Panc1 (cell line): Measurements from ENCODE around the gene PTAFR.

ENCODE experiments used
- CTCF ChIP-seq: fragments of 450-650 bp; IDR thresholded peaks from 2 replicates; pipeline ENCODE4 v1.5.1; 2017; ENCODE audit warnings: mild to moderate bottlenecking
- POLR2AphosphoS5 ChIP-seq: IDR thresholded peaks from 2 replicates; pipeline ENCODE4 v1.6.1; 2012; ENCODE audit warnings: mild to moderate bottlenecking, low read depth, low read length, moderate library complexity
- TCF7L2 ChIP-seq: IDR thresholded peaks from 2 replicates; pipeline ENCODE4 v1.6.1; 2011; ENCODE audit warnings: mild to moderate bottlenecking, low read depth, low read length, inconsistent platforms

GRCh38 chr1:28190337-28190979 lies 14.0 kb upstream of the PTAFR start:
- TF ChIP-seq CTCF = no peak
- no peak for TF ChIP-seq POLR2AphosphoS5
- no peak for TF ChIP-seq TCF7L2
